Measurements from ENCODE around the gene OGDH. TPM values are rescaled to one million over a fixed set of nuclear protein-coding genes. Genes with fewer than 3 reads are reported as not detected.

The OGDH gene
- total and polyA plus RNA-seq, 4 donors: 10.8 to 71.2 (median 41.2) TPM

GRCh38 chr7:44567884-44568283 is 38.5 kb upstream of the OGDH start:
- 90% methylated on average over 6 of the region's 6 CpGs for WGBS
- Histone ChIP-seq H3K9ac (ENCODE audit: low read depth in 1 of 2, low read length in 2 of 2) (no peak overlapping the region), H3K4me3 (ENCODE audit: low read depth in 1 of 3, low read length in 3 of 3) (no peak overlapping the region), H3K9me3 (ENCODE audit: control insufficient read depth in 4 of 4, low read length in 3 of 4) (no peaks in the 10 kb centered on the region), H3K4me1 (ENCODE audit: control insufficient read depth in 4 of 4, insufficient read depth in 4 of 4, low read length in 3 of 4) (peaks cover 4 to 32% (median 24%) of the 10 kb centered on the region in 4 donors), H3K27ac (ENCODE audit: low read depth in 1 of 2, low read length in 2 of 2) (no peak overlapping the region), H3K27me3 (ENCODE audit: control insufficient read depth in 4 of 4, insufficient read depth in 4 of 4, low read length in 3 of 4) (no peaks in the 10 kb centered on the region), H3K36me3 (ENCODE audit: control insufficient read depth in 4 of 4, insufficient read depth in 3 of 4, low read depth in 1 of 4, low read length in 3 of 4) (peaks cover 29 to 64% (median 57%) of the 10 kb centered on the region in 4 donors)
- DNase-seq (ENCODE audit: low spot score): no peak
- TF ChIP-seq HNF4G (IDR thresholded peaks at IDR 0.05): no peak
- no peak for TF ChIP-seq YY1 (IDR thresholded peaks at IDR 0.05)
- TF ChIP-seq EGR1 (IDR thresholded peaks at IDR 0.05; ENCODE audit: low read depth in 2 of 2): no peak
- TF ChIP-seq CTCF (IDR thresholded peaks at IDR 0.05; ENCODE audit: low read depth, low read length, missing input control): no peak
- no peak for TF ChIP-seq GABPA (IDR thresholded peaks at IDR 0.05 in 1 of 2, conservative IDR thresholded peaks at IDR 0.05 in 1 of 2)

GRCh38 chr7:44568771-44569560 is 37.5 kb upstream of the OGDH start:
- H3K9ac ChIP-seq (ENCODE audit: low read depth in 1 of 2, low read length in 2 of 2): no peak overlapping the region
- H3K27ac ChIP-seq (ENCODE audit: low read depth in 1 of 2, low read length in 2 of 2): no peak overlapping the region
- H3K9me3 ChIP-seq (ENCODE audit: control insufficient read depth in 4 of 4, low read length in 3 of 4): no peaks in the 10 kb centered on the region
- peaks cover 29 to 64% (median 57%) of the 10 kb centered on the region in 4 donors for H3K36me3 ChIP-seq (ENCODE audit: control insufficient read depth in 4 of 4, insufficient read depth in 3 of 4, low read depth in 1 of 4, low read length in 3 of 4)
- no peaks in the 10 kb centered on the region for H3K27me3 ChIP-seq (ENCODE audit: control insufficient read depth in 4 of 4, insufficient read depth in 4 of 4, low read length in 3 of 4)
- TF ChIP-seq FOXA2 (IDR thresholded peaks at IDR 0.05) (no peak), YY1 (IDR thresholded peaks at IDR 0.05) (no peak), JUND (IDR thresholded peaks at IDR 0.05) (no peak), GABPA (IDR thresholded peaks at IDR 0.05 in 1 of 2, conservative IDR thresholded peaks at IDR 0.05 in 1 of 2) (no peak)
- peaks cover 3 to 25% (median 19%) of the 10 kb centered on the region in 4 donors for H3K4me1 ChIP-seq (ENCODE audit: control insufficient read depth in 4 of 4, insufficient read depth in 4 of 4, low read length in 3 of 4)
- DNase-seq (ENCODE audit: low spot score): no peak
- 88% methylated on average over 17 of the region's 17 CpGs for WGBS
- no peak overlapping the region for H3K4me3 ChIP-seq (ENCODE audit: low read depth in 1 of 3, low read length in 3 of 3)

GRCh38 chr7:44569959-44570358 is 36.5 kb upstream of the OGDH start:
- Histone ChIP-seq H3K9ac (ENCODE audit: low read depth in 1 of 2, low read length in 2 of 2) (no peak overlapping the region), H3K36me3 (ENCODE audit: control insufficient read depth in 4 of 4, insufficient read depth in 3 of 4, low read depth in 1 of 4, low read length in 3 of 4) (peaks cover 29 to 61% (median 54%) of the 10 kb centered on the region in 4 donors), H3K27me3 (ENCODE audit: control insufficient read depth in 4 of 4, insufficient read depth in 4 of 4, low read length in 3 of 4) (no peaks in the 10 kb centered on the region), H3K4me1 (ENCODE audit: control insufficient read depth in 4 of 4, insufficient read depth in 4 of 4, low read length in 3 of 4) (peaks cover 3 to 30% (median 23%) of the 10 kb centered on the region in 4 donors), H3K27ac (ENCODE audit: low read depth in 1 of 2, low read length in 2 of 2) (no peak overlapping the region), H3K9me3 (ENCODE audit: control insufficient read depth in 4 of 4, low read length in 3 of 4) (no peaks in the 10 kb centered on the region), H3K4me3 (ENCODE audit: low read depth in 1 of 3, low read length in 3 of 3) (no peak overlapping the region)
- 86% methylated on average over 9 of the region's 9 CpGs for WGBS
- no peak for DNase-seq (ENCODE audit: low spot score)
- TF ChIP-seq HNF4G (IDR thresholded peaks at IDR 0.05): no peak
- no peak for TF ChIP-seq HNF4A (conservative IDR thresholded peaks at IDR 0.05)
- no peak for TF ChIP-seq FOXA2 (IDR thresholded peaks at IDR 0.05)
- TF ChIP-seq EGR1 (IDR thresholded peaks at IDR 0.05; ENCODE audit: low read depth in 2 of 2): no peak
- no peak for TF ChIP-seq GABPA (IDR thresholded peaks at IDR 0.05 in 1 of 2, conservative IDR thresholded peaks at IDR 0.05 in 1 of 2)
- no peak for TF ChIP-seq RAD21 (IDR thresholded peaks at IDR 0.05)
- TF ChIP-seq MAX (IDR thresholded peaks at IDR 0.05): no peak
- no peak for TF ChIP-seq TAF1 (conservative IDR thresholded peaks at IDR 0.05)
- no peak for TF ChIP-seq ATF3 (IDR thresholded peaks at IDR 0.05)
- no peak for TF ChIP-seq SP1 (IDR thresholded peaks at IDR 0.05)
- TF ChIP-seq RXRA (IDR thresholded peaks at IDR 0.05): no peak
- TF ChIP-seq JUND (IDR thresholded peaks at IDR 0.05): no peak
- TF ChIP-seq YY1 (IDR thresholded peaks at IDR 0.05): no peak
- no peak for TF ChIP-seq NR2F2 (IDR thresholded peaks at IDR 0.05)
- TF ChIP-seq ZBTB33 (IDR thresholded peaks at IDR 0.05): no peak
- TF ChIP-seq FOXA1 (IDR thresholded peaks at IDR 0.05): no peak
- no peak for TF ChIP-seq REST (IDR thresholded peaks at IDR 0.05)
